Measurements from ENCODE around the gene CCDC68. TPM values are rescaled to one million over a fixed set of nuclear protein-coding genes. Genes with fewer than 3 reads are reported as not detected.

Gene CCDC68
- total RNA-seq, 4 donors from 2014 or later = 1.1 to 1.5 (median 1.3) TPM

GRCh38 chr18:54879691-54880090 lies 79.6 kb downstream of the CCDC68 start:
- intact Hi-C loops (cut with DNase I; ENCODE audit: low total_unique reads) = no loop called here
- no peak overlapping the region for H3K4me3 ChIP-seq (ENCODE audit: low read depth, poor library complexity, severe bottlenecking)
- 47 to 57% methylated on average over 4 of the region's 4 CpGs for WGBS, 2 donors
- TF ChIP-seq CTCF (IDR thresholded peaks at IDR 0.05) = no peak
- no peak for TF ChIP-seq POLR2A (IDR thresholded peaks at IDR 0.05)
- no peak for DNase-seq (ENCODE audit: low spot score in 2 of 2)

- intact Hi-C loops (cut with DNase I; ENCODE audit: low total_unique reads) = no loop called here
- no peak overlapping the region for H3K4me3 ChIP-seq (ENCODE audit: low read depth, poor library complexity, severe bottlenecking)
- no peak for DNase-seq (ENCODE audit: low spot score in 2 of 2)
- 79 to 83% methylated on average over 3 of the region's 3 CpGs for WGBS, 2 donors
- TF ChIP-seq CTCF (IDR thresholded peaks at IDR 0.05) = no peak
- TF ChIP-seq POLR2A (IDR thresholded peaks at IDR 0.05) = no peak
These were observed 80.5 kb downstream of the CCDC68 start for GRCh38 chr18:54878659-54879358.

- no peak for DNase-seq (ENCODE audit: low spot score in 2 of 2)
- 85 to 88% methylated on average over 2 of the region's 2 CpGs for WGBS, 2 donors
- intact Hi-C loops (cut with DNase I; ENCODE audit: low total_unique reads) = no loop called here
- no peak for TF ChIP-seq POLR2A (IDR thresholded peaks at IDR 0.05)
- TF ChIP-seq CTCF (IDR thresholded peaks at IDR 0.05) = no peak
- H3K4me3 ChIP-seq (ENCODE audit: low read depth, poor library complexity, severe bottlenecking) = no peak overlapping the region
These were observed 81.1 kb downstream of the CCDC68 start for GRCh38 chr18:54878159-54878622.

GRCh38 chr18:54877076-54877475 lies 82.2 kb downstream of the CCDC68 start:
- TF ChIP-seq CTCF (IDR thresholded peaks at IDR 0.05) = no peak
- no peak for TF ChIP-seq POLR2A (IDR thresholded peaks at IDR 0.05)
- H3K4me3 ChIP-seq (ENCODE audit: low read depth, poor library complexity, severe bottlenecking) = no peak overlapping the region
- DNase-seq (ENCODE audit: low spot score in 2 of 2) = no peak
- 93 to 96% methylated on average over 1 of the region's 1 CpG for WGBS, 2 donors
- intact Hi-C loops (cut with DNase I; ENCODE audit: low total_unique reads) = no loop called here

GRCh38 chr18:54875063-54875462 lies 84.2 kb downstream of the CCDC68 start:
- 78 to 80% methylated on average over 3 of the region's 3 CpGs for WGBS, 2 donors
- no peak for TF ChIP-seq POLR2A (IDR thresholded peaks at IDR 0.05)
- no peak for TF ChIP-seq CTCF (IDR thresholded peaks at IDR 0.05)
- no peak for DNase-seq (ENCODE audit: low spot score in 2 of 2)
- intact Hi-C loops (cut with DNase I; ENCODE audit: low total_unique reads) = no loop called here
- no peak overlapping the region for H3K4me3 ChIP-seq (ENCODE audit: low read depth, poor library complexity, severe bottlenecking)

GRCh38 chr18:54873884-54874255 lies 85.4 kb downstream of the CCDC68 start:
- peak in 1 of 2 donors; percentile 32 for DNase-seq (ENCODE audit: low spot score in 2 of 2)
- 44 to 49% methylated on average over 2 of the region's 2 CpGs for WGBS, 2 donors
- no peak overlapping the region for H3K4me3 ChIP-seq (ENCODE audit: low read depth, poor library complexity, severe bottlenecking)
- intact Hi-C loops (cut with DNase I; ENCODE audit: low total_unique reads) = no loop called here
- TF ChIP-seq POLR2A (IDR thresholded peaks at IDR 0.05) (no peak), CTCF (IDR thresholded peaks at IDR 0.05) (no peak)

All from lower leg skin (tissue), 4 donors.